ENCODE data around the gene MTHFR.

Gene MTHFR

GRCh38 chr1:11805422-11806306, at the start of gene MTHFR, which contains the start of gene CLCN6:
Gene MTHFR (minus strand): TSS chr1:11805964. CDS start chr1:11803116, 2,848 bp downstream.
Gene CLCN6 (plus strand): TSS chr1:11806191. CDS start chr1:11806263, 72 bp downstream.
- DNase-seq: peak; percentile 98

GRCh38 chr1:11855430-11855829, 49.7 kb upstream of the MTHFR start:
- DNase-seq: no peak

- DNase-seq: no peak
Observed at GRCh38 chr1:11854519-11854918, 48.8 kb upstream of the MTHFR start.

- no peak for DNase-seq
Observed at GRCh38 chr1:11851180-11851579, 45.4 kb upstream of the MTHFR start.

GRCh38 chr1:11850156-11850555, 44.4 kb upstream of the MTHFR start:
- no peak for DNase-seq

- no peak for DNase-seq
Observed at GRCh38 chr1:11848373-11848700, 42.6 kb upstream of the MTHFR start.

- peak; percentile 93 for DNase-seq
Observed at GRCh38 chr1:11847667-11848372, 42.1 kb upstream of the MTHFR start, which contains the start of gene NPPA. Gene NPPA (minus strand): TSS chr1:11847783. CDS start chr1:11847684, 99 bp downstream.

- DNase-seq: no peak
Observed at GRCh38 chr1:11845641-11846335, 40.0 kb upstream of the MTHFR start.

GRCh38 chr1:11842154-11843041, 36.6 kb upstream of the MTHFR start:
- no peak for DNase-seq

GRCh38 chr1:11841245-11842153, 35.7 kb upstream of the MTHFR start:
- peak; percentile 15 for DNase-seq

GRCh38 chr1:11839727-11840705, 34.3 kb upstream of the MTHFR start:
- no peak for DNase-seq

- peak; percentile 45 for DNase-seq
Observed at GRCh38 chr1:11838349-11839272, 32.8 kb upstream of the MTHFR start.

- DNase-seq: no peak
Observed at GRCh38 chr1:11837767-11838348, 32.1 kb upstream of the MTHFR start.

GRCh38 chr1:11836955-11837766, 31.4 kb upstream of the MTHFR start:
- DNase-seq: no peak

GRCh38 chr1:11835441-11836225, 29.9 kb upstream of the MTHFR start:
- DNase-seq: no peak

- no peak for DNase-seq
Observed at GRCh38 chr1:11833900-11834299, 28.1 kb upstream of the MTHFR start.

- no peak for DNase-seq
Observed at GRCh38 chr1:11833497-11833896, 27.7 kb upstream of the MTHFR start.

All from NCI-H2029 (cell line).